DMS153 treated with DMSO at 0.1 percent for 48 hours (cell line): ENCODE data around the gene DMAC2L.
"Not testable (repeated sequence)": the region's sequence is repeated elsewhere in the genome, so short reads cannot be mapped to it uniquely, and the experiment has no call there.

Experiments used
- DNase-seq: peaks from one replicate; lab custom pipeline; 2025; ENCODE audit not compliant: unreplicated experiment; lab: John Stamatoyannopoulos, UW

DMAC2L gene

DNA sequence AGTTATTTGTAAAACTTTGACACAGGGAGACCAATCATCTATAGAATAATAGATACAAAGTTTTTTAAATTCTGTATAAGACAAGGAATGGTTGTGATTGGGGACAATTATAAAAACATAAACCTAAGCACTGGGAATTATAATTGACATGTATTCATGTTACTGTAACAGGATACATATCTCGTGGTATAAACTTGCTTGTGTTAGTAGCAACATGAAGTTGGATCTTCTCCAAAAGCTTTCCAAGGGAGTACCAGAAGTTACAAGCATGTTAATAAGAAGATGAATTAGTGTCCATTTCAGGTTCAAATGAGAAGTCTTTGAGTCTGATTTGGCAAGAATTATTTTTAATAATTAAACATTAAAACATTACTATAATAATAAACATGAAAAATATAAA is 42.4 kb downstream of the DMAC2L start:
- no peak for DNase-seq

DNA sequence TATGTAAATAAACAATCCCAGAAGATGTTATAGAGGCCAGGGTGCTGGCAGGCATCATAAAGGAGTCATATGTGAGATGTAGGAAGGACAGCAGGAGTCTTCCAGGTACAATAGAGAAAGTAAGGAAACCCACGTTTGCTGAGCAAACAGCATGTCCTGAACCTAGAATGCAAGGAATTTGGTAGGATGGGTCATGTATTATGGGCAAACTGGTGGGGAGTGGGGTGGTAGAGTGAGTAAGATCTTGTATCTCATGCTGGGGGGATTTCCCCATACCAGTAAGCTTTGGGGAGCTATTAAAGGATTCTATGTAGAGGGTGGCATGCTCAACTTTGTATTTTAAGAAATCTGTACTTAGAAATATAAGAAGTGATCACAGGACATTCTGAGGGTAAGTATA is 43.6 kb downstream of the DMAC2L start:
- no peak for DNase-seq

DNA sequence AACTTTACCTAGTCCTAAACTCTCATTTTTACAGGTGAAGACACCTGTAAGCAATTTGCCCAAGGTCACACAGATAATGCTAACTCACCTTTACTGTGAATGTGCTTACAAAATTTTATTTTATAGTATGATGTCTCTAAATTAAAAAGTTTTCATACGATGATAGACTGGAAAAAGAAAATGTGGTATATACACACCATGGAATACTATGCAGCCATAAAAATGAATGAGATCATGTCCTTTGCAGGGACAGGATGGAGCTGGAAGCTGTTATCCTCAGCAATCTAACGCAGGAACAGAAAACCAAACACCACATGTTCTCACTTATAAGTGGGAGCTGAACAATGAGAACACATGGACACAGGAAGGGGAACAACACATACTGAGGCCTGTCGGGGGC is 44.2 kb downstream of the DMAC2L start:
- not testable (repeated sequence) for DNase-seq

DNA sequence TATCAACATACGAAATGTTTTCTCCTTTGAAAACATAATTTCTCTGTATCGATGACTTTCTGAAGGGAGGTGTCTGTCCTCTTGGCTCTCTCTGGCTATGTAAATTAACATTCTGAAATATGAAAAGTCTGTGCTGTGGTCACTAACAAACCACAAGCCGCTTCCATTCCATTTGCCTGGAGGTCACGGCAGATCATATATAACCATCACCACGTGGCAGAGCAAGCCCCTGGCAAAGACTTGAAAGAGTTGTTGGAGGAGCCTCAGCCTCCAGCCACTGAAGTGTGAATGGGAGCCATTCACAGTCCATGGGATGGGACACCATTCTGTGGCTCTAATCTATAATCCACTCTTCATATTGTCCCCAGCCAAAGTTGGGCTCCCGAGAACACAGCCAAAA is 45.0 kb downstream of the DMAC2L start:
- DNase-seq = no peak

DNA sequence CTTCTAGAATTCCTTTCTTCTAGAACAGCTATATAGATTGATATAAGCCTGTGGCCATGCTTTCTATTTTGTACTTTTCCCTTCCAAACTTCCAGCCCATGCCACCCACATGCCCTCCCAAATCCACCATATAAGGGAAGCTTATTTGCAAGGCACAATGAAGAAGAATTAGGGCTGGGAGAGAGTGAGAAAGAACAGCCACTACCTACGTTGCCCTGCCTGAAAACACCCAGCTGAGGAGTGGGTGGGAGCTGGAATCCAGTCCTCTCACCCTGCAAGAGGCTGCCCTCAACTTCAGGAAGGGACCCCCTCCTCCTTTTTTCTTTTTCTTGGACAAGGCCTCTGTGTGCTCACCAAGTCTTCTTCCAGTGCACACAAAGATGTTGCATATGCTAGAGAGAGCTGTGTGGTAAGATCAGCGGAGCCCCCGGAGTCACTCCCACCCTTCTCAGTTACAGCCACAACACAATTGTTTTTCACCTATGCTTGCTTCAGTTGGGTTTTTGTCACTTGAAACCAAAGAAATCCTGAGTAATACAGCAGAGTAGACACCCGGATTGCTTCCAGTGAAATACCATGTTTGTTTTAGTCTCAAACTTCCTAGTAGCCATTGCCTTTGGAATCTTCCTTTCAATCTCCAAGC is 45.8 kb downstream of the DMAC2L start:
- DNase-seq = no peak

DNA sequence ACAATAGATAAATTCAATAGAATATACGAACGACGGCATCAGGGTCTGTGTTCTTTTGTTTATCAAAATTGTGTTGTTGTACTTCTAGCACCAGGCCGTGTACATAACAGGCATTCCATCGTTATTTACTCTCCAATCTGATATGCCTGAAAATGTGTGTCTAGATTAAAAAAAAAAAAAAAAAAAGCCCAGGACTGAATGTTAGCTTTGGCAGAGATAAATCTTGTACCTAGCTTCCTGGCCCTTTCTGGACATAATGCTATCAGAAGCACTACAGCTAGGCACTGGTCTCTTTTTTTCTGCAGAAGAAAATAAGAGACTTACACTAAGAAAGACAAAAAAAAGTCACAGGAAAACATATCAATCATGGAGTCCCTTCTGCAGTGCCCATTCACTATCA is 47.5 kb downstream of the DMAC2L start:
- no peak for DNase-seq

DNA sequence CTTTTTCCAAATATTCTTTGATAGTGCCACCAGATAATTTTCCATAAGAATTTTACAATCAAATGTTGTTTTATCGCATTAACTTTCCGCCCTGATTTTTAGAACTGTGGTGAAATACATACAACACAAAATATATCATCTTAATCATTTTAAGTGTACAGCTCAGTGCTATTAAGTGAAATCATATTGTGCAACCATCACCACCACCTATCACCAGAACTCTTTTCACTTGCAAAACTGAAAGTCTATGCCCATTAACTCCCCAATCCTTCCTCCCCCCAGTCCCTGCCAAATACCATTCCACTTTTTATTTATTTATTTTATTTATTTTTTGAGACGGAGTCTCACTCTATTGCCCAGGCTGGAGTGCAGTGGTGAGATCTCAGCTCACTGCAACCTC is 48.0 kb downstream of the DMAC2L start:
- DNase-seq = no peak

DNA sequence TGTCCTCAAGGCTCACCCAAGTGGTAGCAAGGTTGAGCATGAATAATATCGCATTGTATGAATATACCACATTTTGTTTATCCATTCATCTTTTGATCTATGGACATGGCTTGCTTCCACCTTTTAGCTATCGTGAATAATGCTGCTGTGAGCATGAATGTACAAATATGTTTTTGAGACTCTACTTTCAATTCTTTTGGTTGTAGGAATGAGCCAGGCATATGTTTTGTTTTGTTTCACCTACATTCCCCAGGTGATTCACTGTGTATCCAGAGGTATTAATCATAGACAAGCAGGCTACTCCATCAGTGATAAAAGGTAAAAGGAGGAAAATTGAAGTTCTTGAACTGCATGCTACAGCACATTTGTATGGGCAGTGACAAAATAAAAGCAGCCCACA is 48.7 kb downstream of the DMAC2L start:
- DNase-seq = no peak

DNA sequence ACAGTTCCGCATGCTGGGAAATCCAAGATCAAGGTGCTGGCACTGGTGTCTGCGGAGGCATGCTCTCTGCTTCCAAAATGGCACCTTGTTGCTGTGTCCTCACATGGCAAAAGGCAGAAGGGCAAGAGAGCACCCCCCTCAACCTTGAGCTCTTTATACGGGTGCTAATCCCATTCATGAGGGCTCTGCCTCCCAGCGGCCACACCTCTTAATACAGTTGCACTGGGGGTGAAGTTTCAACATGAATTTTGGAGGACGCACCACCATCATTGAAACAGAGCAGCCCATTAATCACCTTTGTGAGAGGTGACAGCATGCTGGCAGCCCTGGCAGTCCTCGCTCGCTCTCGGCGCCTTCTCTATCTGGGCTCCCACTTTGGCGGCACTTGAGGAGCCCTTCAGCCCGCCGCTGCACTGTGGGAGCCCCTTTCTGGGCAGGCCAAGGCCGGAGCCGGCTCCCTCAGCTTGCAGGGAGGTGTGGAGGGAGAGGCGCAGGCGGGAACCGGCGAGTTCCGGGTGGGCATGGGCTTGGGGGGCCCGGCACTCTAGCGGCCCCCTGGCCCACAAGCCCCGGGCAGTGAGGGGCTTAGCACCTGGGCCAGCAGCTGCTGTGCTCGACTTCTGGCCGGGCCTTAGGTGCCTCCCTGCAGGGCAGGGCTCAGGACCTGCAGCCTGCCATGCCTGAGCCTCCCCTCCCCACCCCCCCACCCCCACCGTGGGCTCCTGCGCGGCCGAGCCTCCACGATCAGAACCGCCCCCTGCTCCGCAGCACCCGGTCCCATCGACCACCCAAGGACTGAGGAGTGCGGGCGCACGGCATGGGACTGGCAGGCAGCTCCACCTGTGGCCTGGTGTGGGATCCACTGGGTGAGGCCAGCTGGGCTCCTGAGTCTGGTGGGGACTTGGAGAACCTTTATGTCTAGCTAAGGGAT is 49.6 kb downstream of the DMAC2L start:
- not testable (repeated sequence) for DNase-seq

DNA sequence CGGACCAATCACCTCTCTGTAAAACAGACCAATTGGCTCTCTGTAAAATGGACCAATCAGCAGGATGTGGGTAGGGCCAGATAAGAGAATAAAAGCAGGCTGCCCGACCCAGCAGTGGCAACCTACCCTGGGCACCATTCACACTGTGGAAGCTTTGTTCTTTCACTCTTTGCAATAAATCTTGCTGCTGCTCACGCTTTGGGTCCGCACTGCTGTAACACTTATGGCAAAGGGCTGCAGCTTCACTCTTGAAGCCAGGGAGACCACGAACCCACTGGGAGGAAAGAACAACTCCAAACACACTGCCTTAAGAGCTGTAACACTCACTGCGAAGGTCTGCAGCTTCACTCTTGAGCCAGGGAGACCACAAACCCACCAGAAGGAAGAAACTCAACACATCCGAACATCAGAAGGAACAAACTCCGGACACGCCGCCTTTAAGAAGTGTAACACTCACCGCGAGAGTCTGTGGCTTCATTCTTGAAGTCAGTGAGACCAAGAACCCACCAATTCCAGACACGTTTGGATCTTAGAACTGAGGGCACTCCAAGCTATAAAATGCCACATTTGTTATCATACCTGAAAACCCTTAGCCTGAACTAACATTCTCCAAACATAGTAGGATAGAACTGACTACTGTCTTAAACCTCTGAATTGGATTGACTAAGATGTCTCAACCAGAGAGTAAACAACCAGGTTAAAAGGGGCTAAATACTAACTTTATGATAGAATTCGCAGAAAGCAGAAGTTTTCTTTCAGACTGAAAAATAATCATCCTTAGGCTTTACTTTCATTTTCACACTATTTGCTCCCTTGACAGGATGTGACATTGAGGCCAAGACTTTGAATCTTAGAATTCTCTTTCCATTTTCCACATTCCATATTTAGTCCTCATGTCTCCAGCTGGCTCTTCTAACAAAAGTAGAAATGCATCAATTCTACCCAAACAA is 50.9 kb downstream of the DMAC2L start:
- no peak for DNase-seq

DNA sequence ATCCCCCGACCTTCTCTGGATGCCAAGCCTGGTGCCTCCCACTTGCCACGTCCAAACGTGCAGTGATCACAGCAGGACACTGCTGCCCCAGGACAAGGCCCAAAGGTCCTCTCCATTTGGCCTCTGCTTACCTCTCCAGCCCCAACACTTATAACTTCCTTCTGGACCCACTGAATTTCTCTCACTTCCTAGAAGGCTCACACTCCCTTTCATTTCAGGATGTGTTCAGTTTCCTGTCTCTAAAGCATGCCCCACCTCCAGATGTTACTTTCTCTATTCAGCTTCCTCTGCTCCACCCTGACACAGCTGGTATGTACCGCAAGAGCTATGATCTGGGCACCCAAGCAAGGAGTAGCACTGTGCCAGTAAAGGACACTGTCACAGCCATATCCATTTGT is 51.6 kb downstream of the DMAC2L start:
- DNase-seq = no peak

DNA sequence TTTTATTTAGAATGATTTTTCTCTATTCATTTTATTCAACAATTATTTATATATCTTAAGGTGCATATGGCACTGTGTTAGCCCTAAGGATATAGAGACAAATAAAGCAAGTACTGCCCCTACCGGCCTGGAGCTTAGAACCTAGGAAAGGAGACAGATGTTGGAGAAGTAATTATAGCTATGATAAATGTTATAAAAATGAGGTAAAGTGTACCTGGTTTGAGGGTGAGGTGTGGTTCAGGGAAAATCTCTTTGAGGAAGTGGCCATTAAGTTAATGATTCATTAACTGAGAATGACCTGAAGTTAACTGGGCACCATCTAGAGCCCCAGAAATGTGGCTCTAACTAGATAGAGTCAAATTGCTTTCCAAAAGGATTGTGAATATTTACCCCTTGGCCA is 52.7 kb downstream of the DMAC2L start:
- DNase-seq = no peak

DNA sequence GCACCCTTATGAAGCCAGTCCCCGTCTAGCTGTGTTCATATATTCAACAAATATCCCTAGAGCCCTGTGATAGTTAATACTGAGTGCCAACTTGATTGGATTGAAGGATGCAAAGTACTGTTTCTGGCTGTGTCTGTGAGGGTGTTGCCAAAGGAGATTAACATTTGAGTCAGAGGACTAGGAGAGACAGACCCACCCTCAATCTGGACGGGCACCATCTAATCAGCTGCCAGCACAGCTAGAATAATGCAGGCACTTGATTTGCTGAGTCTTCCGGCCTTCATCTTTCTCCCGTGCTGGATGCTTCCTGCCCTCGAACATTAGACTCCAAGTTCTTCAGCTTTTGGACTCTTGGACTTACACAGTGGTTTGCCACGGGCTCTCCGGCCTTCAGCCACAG is 53.4 kb downstream of the DMAC2L start:
- not testable (repeated sequence) for DNase-seq

DNA sequence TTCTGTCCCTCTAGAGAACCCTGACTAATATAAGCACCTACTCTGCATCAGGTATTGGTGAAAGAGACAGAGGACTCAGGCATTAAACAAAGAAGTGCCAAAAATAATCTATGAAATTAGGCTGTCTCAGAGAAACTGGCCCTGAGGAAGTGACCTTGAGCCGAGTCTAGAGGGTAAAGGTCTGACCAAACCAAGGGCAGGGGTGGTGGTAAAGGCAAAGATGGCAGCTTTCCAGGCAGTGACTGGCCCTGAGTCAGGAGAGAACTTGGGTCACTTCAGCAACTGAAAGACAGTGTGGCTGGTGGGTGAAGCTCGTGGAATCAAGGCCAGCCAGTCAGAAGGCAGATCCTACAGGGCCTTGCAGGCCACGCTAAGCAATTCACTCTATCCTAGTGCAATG is 54.0 kb downstream of the DMAC2L start:
- DNase-seq = no peak

DNA sequence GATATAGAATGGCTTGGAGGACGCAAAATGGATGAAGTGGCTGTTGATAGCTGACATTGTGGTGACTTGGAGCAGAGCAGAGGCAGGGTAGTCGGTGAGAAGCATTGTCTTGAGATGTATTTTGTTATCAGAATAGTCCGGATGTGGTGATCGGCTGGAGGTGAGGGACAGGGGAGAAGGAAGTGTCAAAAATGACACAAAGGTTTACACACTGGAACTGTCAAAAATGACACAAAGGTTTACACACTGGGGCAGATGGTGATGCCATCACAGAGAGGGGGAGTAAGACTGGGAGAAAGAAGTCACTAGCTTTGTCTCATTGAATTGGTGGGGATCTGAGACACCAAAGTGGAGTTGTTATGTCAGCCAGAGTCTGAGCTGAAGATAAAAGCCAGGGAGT is 54.5 kb downstream of the DMAC2L start:
- no peak for DNase-seq

DNA sequence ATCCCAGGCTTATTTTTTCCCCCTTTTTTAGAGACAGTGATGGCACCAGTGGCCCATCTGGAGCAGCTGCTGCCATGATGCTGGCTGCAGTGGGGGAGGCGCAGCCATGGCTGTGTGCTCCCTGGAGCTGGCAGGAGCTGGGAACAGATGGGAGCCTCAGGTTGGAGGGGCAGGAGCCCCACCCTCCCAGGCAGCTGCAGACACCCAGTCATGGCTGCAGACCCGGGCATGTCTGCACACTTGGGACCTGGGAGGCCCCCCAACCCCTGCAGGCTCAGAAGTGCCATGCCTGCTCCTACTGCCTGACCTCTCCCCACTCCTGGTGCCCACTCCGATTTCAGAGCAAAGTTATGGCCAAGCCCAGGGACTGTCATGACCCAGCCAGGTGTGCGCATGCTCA is 59.4 kb downstream of the DMAC2L start:
- no peak for DNase-seq

DNA sequence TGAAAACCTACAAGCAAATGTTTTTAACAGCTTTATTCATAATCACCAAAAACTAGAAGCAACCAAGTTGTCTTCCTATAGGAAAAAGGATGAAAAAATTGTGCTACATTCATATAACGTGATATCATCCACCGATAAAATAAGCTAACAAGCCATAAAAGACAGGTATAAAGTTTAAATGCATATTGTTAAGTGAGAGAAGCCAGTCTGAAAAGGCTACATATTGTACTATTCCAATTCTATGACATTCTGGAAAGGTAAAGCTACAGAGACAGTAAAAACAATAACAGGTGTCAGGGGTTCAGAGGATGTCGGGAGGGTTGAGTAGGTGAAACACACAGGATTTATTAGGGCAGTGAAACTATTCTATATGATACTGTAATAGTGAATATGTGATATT is 61.8 kb downstream of the DMAC2L start:
- DNase-seq = no peak

DNA sequence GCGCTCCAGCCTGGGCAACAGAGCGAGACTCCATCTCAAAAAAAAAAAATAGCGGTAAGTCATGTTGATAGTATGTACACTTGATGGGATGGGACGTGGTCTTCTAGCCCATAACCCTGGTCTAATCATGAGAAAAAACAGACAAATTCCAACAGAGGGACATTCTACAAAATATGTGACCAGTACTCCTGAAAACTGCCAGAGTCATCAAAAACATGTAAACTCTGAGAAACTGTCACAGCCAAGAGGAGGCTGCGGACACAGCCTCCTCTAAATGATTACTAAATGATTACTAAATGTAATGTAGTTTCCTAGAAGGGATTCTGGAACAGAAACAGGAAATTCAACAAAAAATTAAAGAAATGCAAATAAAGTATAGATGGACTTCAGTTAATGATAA is 63.6 kb downstream of the DMAC2L start:
- no peak for DNase-seq
